GM12891 (cell line): ENCODE data around the gene NMRAL1.

ENCODE experiments used
- PAX5 ChIP-seq: IDR thresholded peaks from 2 replicates; pipeline ENCODE4 v1.6.1; 2011; ENCODE audit warnings: low read length, moderate library complexity, mild to moderate bottlenecking; ENCODE audit not compliant: insufficient read depth, severe bottlenecking
- POLR2A ChIP-seq: IDR thresholded peaks from 2 replicates; pipeline ENCODE4 v1.6.1; 2011; ENCODE audit warnings: low read depth, low read length, control low read depth
- POLR2AphosphoS5 ChIP-seq: IDR thresholded peaks from 2 replicates; pipeline ENCODE4 v1.6.1; 2011; ENCODE audit warnings: low read depth, low read length, control low read depth
- POU2F2 ChIP-seq: IDR thresholded peaks from 2 replicates; pipeline ENCODE4 v1.6.1; 2011; ENCODE audit warnings: low read depth, mild to moderate bottlenecking, control low read depth, low read length, moderate library complexity
- SPI1 ChIP-seq: IDR thresholded peaks from 2 replicates; pipeline ENCODE4 v1.6.1; 2011; ENCODE audit warnings: low read depth, low read length, control low read depth
- TAF1 ChIP-seq: IDR thresholded peaks from 2 replicates; pipeline ENCODE4 v1.6.1; 2011; ENCODE audit warnings: low read depth, low read length, control low read depth

DNA sequence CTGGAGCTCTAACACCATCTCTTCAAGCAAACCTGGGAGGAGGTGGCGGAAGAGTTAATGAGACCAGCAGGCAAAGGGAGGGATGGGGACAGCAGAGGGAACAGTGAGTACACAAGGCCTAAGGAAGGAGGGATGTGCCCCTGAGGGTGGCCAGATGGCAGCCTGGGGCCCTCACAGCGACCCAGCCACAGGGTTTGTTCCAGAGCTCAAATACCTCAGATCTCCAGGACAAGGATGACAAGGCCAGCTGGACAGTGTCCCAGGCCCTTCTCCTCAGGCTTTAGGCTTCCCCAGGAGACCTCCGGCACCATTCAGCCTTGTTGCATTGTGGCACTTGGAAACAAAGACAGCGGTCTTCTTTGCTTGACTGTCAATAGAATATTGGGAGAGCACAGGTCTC lies 49.3 kb upstream of the NMRAL1 start:
- no peak for TF ChIP-seq POLR2AphosphoS5
- no peak for TF ChIP-seq POLR2A
- TF ChIP-seq POU2F2, result no peak
- TF ChIP-seq PAX5, result no peak
- no peak for TF ChIP-seq TAF1
- TF ChIP-seq SPI1, result no peak
